Measurements from ENCODE around the gene DUSP22.
"Not testable (repeated sequence)": the region's sequence is repeated elsewhere in the genome, so short reads cannot be mapped to it uniquely, and the experiment has no call there.

The DUSP22 gene

GRCh38 chr6:279341-280029 lies 12.8 kb upstream of the DUSP22 start:
- DNase-seq (ENCODE audit: low spot score): no peak

GRCh38 chr6:280775-281468 lies 11.4 kb upstream of the DUSP22 start:
- no peak for DNase-seq (ENCODE audit: low spot score)

GRCh38 chr6:281469-282103 lies 10.7 kb upstream of the DUSP22 start:
- no peak for DNase-seq (ENCODE audit: low spot score)

GRCh38 chr6:282177-282866 lies 10.0 kb upstream of the DUSP22 start:
- DNase-seq (ENCODE audit: low spot score): no peak

GRCh38 chr6:282867-283416 lies 9.3 kb upstream of the DUSP22 start:
- no peak for DNase-seq (ENCODE audit: low spot score)

- DNase-seq (ENCODE audit: low spot score): no peak
Measured at GRCh38 chr6:284486-284885, 7.8 kb upstream of the DUSP22 start.

GRCh38 chr6:285030-285771 lies 7.1 kb upstream of the DUSP22 start:
- no peak for DNase-seq (ENCODE audit: low spot score)

GRCh38 chr6:285902-286301 lies 6.4 kb upstream of the DUSP22 start:
- DNase-seq (ENCODE audit: low spot score): not testable (repeated sequence)

GRCh38 chr6:286681-287488 lies 5.4 kb upstream of the DUSP22 start:
- DNase-seq (ENCODE audit: low spot score): no peak

GRCh38 chr6:287489-287860 lies 4.8 kb upstream of the DUSP22 start:
- DNase-seq (ENCODE audit: low spot score): no peak

GRCh38 chr6:288866-289265 lies 3.4 kb upstream of the DUSP22 start:
- DNase-seq (ENCODE audit: low spot score): no peak

- no peak for DNase-seq (ENCODE audit: low spot score)
Measured at GRCh38 chr6:290111-290922, 2.0 kb upstream of the DUSP22 start.

- DNase-seq (ENCODE audit: low spot score): no peak
Measured at GRCh38 chr6:291204-291696, 1.0 kb upstream of the DUSP22 start.

GRCh38 chr6:292506-293192 lies 362 bp downstream of the DUSP22 start:
- no peak for DNase-seq (ENCODE audit: low spot score)

GRCh38 chr6:293193-294174 lies 1.2 kb downstream of the DUSP22 start:
- no peak for DNase-seq (ENCODE audit: low spot score)

GRCh38 chr6:294656-295565 lies 2.6 kb downstream of the DUSP22 start:
- no peak for DNase-seq (ENCODE audit: low spot score)

All from D341Med (cell line).